Lung (tissue), 12 donors: ENCODE results near the gene MAML3. TPM values are rescaled to one million over a fixed set of nuclear protein-coding genes. Genes with fewer than 3 reads are reported as not detected.

ENCODE experiments used
- ATAC-seq: fragments of 200-7000 bp; cut with Tn5 transposase; one replicate; pipeline ENCODE4 v1.9.1; 2020; ENCODE audit warnings: moderate number of reproducible peaks; ENCODE audit not compliant: insufficient read depth, low FRiP score
- DNase-seq, 3 donors: peaks; one replicate each; pipeline ENCODE4 v3.0.0-alpha.2; 2013 to 2017
- H3K27ac ChIP-seq, 2 donors: one replicate each; pipeline ENCODE4 v1.5.1; 2013; ENCODE audit warnings: mild to moderate bottlenecking in 2 of 2, moderate library complexity in 2 of 2, control low read depth in 1 of 2, inconsistent platforms in 1 of 2, low read depth in 1 of 2, low read length in 1 of 2
- H3K27me3 ChIP-seq, 3 donors: one replicate each; pipeline ENCODE4 v1.5.1; 2013; ENCODE audit warnings: low read length in 2 of 3; ENCODE audit not compliant: control insufficient read depth in 3 of 3, insufficient read depth in 3 of 3
- H3K36me3 ChIP-seq, 4 donors: one replicate each; pipeline ENCODE4 v1.5.1; 2013; ENCODE audit warnings: low read length in 4 of 4, mild to moderate bottlenecking in 1 of 4, moderate library complexity in 1 of 4; ENCODE audit not compliant: control insufficient read depth in 4 of 4, insufficient read depth in 4 of 4
- H3K4me1 ChIP-seq, 5 donors: one replicate each; pipeline ENCODE4 v1.5.1; 2013; ENCODE audit warnings: low read length in 5 of 5, mild to moderate bottlenecking in 2 of 5, moderate library complexity in 1 of 5; ENCODE audit not compliant: control insufficient read depth in 5 of 5, insufficient read depth in 5 of 5
- H3K4me3 ChIP-seq: one replicate; pipeline ENCODE4 v1.5.1; 2013; ENCODE audit warnings: mild to moderate bottlenecking, control low read depth, moderate library complexity
- H3K9ac ChIP-seq, 2 donors: one replicate each; pipeline ENCODE4 v1.5.1; 2013; ENCODE audit warnings: low read length in 2 of 2, control low read depth in 1 of 2; ENCODE audit not compliant: insufficient read depth in 1 of 2
- H3K9me3 ChIP-seq, 4 donors: one replicate each; pipeline ENCODE4 v1.5.1; 2013; ENCODE audit warnings: low read length in 3 of 4, mild to moderate bottlenecking in 1 of 4, moderate library complexity in 1 of 4; ENCODE audit not compliant: control insufficient read depth in 4 of 4, insufficient read depth in 3 of 4
- CTCF ChIP-seq: IDR thresholded peaks from 2 replicates; pipeline ENCODE4 v1.5.1; 2012; ENCODE audit warnings: mild to moderate bottlenecking; ENCODE audit errors: control extremely low read depth, extremely low read depth
- WGBS, 2 donors: extraction: QIAGEN DNeasy Blood & Tissue Kit; methylation state at CpG; one replicate each; pipeline ENCODE4 v1.1.7; 2013; 5-methylcytosine and 5-hydroxymethylcytosine counted together
- polyA plus RNA-seq, 2 donors: library from polyadenylated mRNA; stranded (reverse); fragments of 200-250 nt; gene quantifications; one replicate each; pipeline ENCODE4 v1.2.1, GENCODE V29; 2013
- total RNA-seq, 2 donors: library from RNA; depleted of rRNA in 1 of 2; stranded (reverse); fragments of >200 nt in 1 of 2; gene quantifications; one replicate each; pipeline ENCODE4 v1.2.1, GENCODE V29; 2014 to 2021
- donor health status: control.
- donor health status: control.
- donor health status: Bipolar disorder and iron deficiency.
- donor health status: healthy.
- donor health status: DM: yes; HTN: yes; CAD: no.

Gene MAML3
- total and polyA plus RNA-seq, 4 donors: 3.0 to 16.4 (median 8.5) TPM

- no peaks in the 10 kb centered on the region for H3K27me3 ChIP-seq
- ATAC-seq: no peak
- H3K36me3 ChIP-seq: no peaks in the 10 kb centered on the region
- 84 to 94% methylated on average over 2 of the region's 2 CpGs for WGBS, 2 donors
- DNase-seq: no peak
- H3K4me1 ChIP-seq: peaks cover 12 to 38% (median 23%) of the 10 kb centered on the region in 5 donors
- no peak overlapping the region for H3K9ac ChIP-seq
- no peaks in the 10 kb centered on the region for H3K9me3 ChIP-seq
- TF ChIP-seq CTCF: no peak
- no peak overlapping the region for H3K4me3 ChIP-seq
- no peak overlapping the region for H3K27ac ChIP-seq
Observed at GRCh38 chr4:139738846-139739613, 415.0 kb downstream of the MAML3 start.

GRCh38 chr4:139736661-139737060 lies 417.3 kb downstream of the MAML3 start:
- TF ChIP-seq CTCF: no peak
- Histone ChIP-seq H3K27me3 (no peaks in the 10 kb centered on the region), H3K9ac (peak overlapping the region in 1 of 2 donors; percentile 27), H3K4me1 (peaks cover 12 to 52% (median 19%) of the 10 kb centered on the region in 5 donors), H3K36me3 (no peaks in the 10 kb centered on the region), H3K9me3 (no peaks in the 10 kb centered on the region), H3K4me3 (no peak overlapping the region), H3K27ac (peak overlapping the region in 1 of 2 donors; percentile 21)
- ATAC-seq (no peak), DNase-seq (no peak)
- 65 to 77% methylated on average over 2 of the region's 2 CpGs for WGBS, 2 donors

GRCh38 chr4:139736274-139736660 lies 417.7 kb downstream of the MAML3 start:
- H3K27me3 ChIP-seq: no peaks in the 10 kb centered on the region
- H3K4me3 ChIP-seq: no peak overlapping the region
- ATAC-seq (no peak), DNase-seq (peak in 1 of 3 donors; percentile 43)
- peak overlapping the region in 1 of 2 donors; percentile 27 for H3K9ac ChIP-seq
- peak overlapping the region in 1 of 2 donors; percentile 56 for H3K27ac ChIP-seq
- no peaks in the 10 kb centered on the region for H3K36me3 ChIP-seq
- 77 to 90% methylated on average over 5 of the region's 5 CpGs for WGBS, 2 donors
- peaks cover 12 to 50% (median 19%) of the 10 kb centered on the region in 5 donors for H3K4me1 ChIP-seq
- no peaks in the 10 kb centered on the region for H3K9me3 ChIP-seq
- TF ChIP-seq CTCF: no peak
